ENCODE data around the gene SPOCD1. TPM values are rescaled to one million over a fixed set of nuclear protein-coding genes. Genes with fewer than 3 reads are reported as not detected.

Gene SPOCD1
- total RNA-seq, 4 donors from 2014 or later = 0.22 to 1.6 (median 0.96) TPM; not detected in 1

GRCh38 chr1:31767225-31767624 lies 48.6 kb downstream of the SPOCD1 start:
- 42 to 45% methylated on average over 7 of the region's 7 CpGs for WGBS, 2 donors
- DNase-seq = peak; percentile 68 to 72

GRCh38 chr1:31765516-31765915 lies 50.3 kb downstream of the SPOCD1 start:
- TF ChIP-seq, protein P1, sequence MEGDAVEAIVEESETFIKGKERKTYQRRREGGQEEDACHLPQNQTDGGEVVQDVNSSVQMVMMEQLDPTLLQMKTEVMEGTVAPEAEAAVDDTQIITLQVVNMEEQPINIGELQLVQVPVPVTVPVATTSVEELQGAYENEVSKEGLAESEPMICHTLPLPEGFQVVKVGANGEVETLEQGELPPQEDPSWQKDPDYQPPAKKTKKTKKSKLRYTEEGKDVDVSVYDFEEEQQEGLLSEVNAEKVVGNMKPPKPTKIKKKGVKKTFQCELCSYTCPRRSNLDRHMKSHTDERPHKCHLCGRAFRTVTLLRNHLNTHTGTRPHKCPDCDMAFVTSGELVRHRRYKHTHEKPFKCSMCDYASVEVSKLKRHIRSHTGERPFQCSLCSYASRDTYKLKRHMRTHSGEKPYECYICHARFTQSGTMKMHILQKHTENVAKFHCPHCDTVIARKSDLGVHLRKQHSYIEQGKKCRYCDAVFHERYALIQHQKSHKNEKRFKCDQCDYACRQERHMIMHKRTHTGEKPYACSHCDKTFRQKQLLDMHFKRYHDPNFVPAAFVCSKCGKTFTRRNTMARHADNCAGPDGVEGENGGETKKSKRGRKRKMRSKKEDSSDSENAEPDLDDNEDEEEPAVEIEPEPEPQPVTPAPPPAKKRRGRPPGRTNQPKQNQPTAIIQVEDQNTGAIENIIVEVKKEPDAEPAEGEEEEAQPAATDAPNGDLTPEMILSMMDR (IDR thresholded peaks at IDR 0.05) = no peak
- TF ChIP-seq POLR2A (IDR thresholded peaks at IDR 0.05) = no peak
- WGBS, 2 donors = 89 to 95% methylated on average over 4 to 6 of the region's 6 CpGs
- DNase-seq = no peak
- peaks cover 16 to 54% of the 10 kb centered on the region in 2 donors for H3K4me1 ChIP-seq
- H3K9me3 ChIP-seq = no peaks in the 10 kb centered on the region
- intact Hi-C loops (cut with DNase I) = loop anchor here (10.0 kb wide), 1 partner anchor 199 kb away; no protein-coding TSS in a partner anchor
- H3K4me3 ChIP-seq (replicated peaks in 1 of 3) = no peak overlapping the region
- no peaks in the 10 kb centered on the region for H3K36me3 ChIP-seq
- H3K27ac ChIP-seq = no peak overlapping the region
- H3K27me3 ChIP-seq = no peaks in the 10 kb centered on the region

More at GRCh38 chr1:31767225-31767624, 48.6 kb downstream of the SPOCD1 start:
- no peaks in the 10 kb centered on the region for H3K27me3 ChIP-seq
- H3K4me1 ChIP-seq = peaks cover 17 to 40% of the 10 kb centered on the region in 2 donors
- H3K4me3 ChIP-seq (replicated peaks in 1 of 3) = no peak overlapping the region
- intact Hi-C loops (cut with DNase I) = loop anchor here (10.0 kb wide), 1 partner anchor 198 kb away; no protein-coding TSS in a partner anchor
- TF ChIP-seq, protein P1 (IDR thresholded peaks at IDR 0.05) = no peak
- TF ChIP-seq POLR2A (IDR thresholded peaks at IDR 0.05) = no peak
- no peaks in the 10 kb centered on the region for H3K9me3 ChIP-seq
- H3K27ac ChIP-seq = no peak overlapping the region
- no peaks in the 10 kb centered on the region for H3K36me3 ChIP-seq

DNA sequence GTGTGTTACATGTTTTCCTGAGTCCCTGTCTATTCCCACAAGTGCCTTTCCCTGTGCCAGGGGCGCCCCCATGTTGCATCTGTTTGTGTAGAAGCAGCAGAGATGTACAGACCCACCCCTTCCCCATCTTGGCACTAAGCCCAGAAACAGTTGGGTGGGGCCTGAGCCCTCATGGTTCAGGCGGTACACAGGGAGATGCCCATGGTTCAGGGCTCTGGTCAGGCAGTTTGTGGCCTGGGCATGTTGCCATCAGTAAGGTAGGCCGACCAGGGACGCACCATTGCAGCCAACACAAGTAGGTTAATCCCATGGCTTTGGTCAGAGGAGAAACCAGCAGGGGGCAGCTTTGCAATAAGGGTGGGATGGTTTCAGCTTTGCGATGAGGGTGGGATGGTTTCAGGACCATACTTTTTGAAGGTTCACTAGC lies 50.8 kb downstream of the SPOCD1 start:
- Histone ChIP-seq H3K4me3 (replicated peaks in 1 of 3) (no peak overlapping the region), H3K27me3 (no peaks in the 10 kb centered on the region), H3K36me3 (no peaks in the 10 kb centered on the region), H3K9me3 (no peaks in the 10 kb centered on the region), H3K4me1 (peaks cover 16 to 58% of the 10 kb centered on the region in 2 donors), H3K27ac (no peak overlapping the region)
- TF ChIP-seq, protein P1 (IDR thresholded peaks at IDR 0.05) = no peak
- no peak for TF ChIP-seq POLR2A (IDR thresholded peaks at IDR 0.05)
- 50 to 62% methylated on average over 4 to 5 of the region's 5 CpGs for WGBS, 2 donors
- DNase-seq = peak; percentile 36 to 41
- intact Hi-C loops (cut with DNase I) = loop anchor here (10.0 kb wide), 1 partner anchor 200 kb away; no protein-coding TSS in a partner anchor

DNA sequence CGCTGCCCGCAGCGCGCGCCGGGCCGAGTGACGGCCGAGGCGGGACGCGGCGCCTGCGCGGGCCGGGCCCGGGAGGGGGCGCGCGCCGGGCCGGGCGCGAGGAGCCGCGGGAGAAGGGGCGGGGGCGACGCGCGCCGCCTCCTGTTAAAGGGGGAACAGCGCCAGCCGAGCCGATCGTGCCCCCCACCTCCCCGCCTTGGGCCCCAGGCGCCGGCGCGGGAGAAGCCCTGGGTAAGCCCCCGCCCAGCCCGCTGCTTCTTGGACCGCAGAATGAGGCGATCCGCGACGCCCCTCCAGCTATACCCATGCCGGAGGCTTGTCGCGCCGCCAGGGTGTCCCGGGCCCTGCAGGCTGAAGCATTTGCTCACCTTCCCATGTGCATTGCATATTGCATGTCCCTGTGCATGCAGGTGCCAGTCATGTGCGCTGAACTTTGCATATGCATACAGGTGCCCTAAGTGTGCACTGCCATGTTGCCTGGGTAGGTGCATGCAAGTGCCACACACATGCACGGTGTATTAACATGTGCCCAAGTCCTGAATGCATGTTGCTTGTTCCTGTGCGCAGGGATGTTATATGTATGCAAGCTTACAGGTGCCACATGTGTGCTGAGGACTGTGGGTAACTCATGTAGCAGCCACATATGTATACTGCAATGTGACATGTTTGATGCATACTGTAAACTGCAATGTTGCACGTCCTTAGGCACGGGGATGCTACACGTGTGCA lies 51.3 kb downstream of the SPOCD1 start, which contains the start of gene ADGRB2:
Gene ADGRB2 (minus strand): TSS at position 29 of the 729 bp plus-strand sequence. CDS start 7,119 bp downstream, outside the sequence.
- peak; percentile 29 to 30 for DNase-seq
- H3K4me1 ChIP-seq = peaks cover 16 to 61% of the 10 kb centered on the region in 2 donors
- no peaks in the 10 kb centered on the region for H3K36me3 ChIP-seq
- H3K9me3 ChIP-seq = no peaks in the 10 kb centered on the region
- no peaks in the 10 kb centered on the region for H3K27me3 ChIP-seq
- 7 to 20% methylated on average over 16 to 23 of the region's 59 CpGs for WGBS, 2 donors
- peak within 1 kb of the TSS in 2 of 3 donors; percentile 25 to 41 for H3K4me3 ChIP-seq (replicated peaks in 1 of 3)
- H3K27ac ChIP-seq = no peak within 1 kb of the TSS
- TF ChIP-seq, protein P1 (IDR thresholded peaks at IDR 0.05) = peak in 1 of 6 experiments; percentile 17
- no peak for TF ChIP-seq POLR2A (IDR thresholded peaks at IDR 0.05)
- intact Hi-C loops (cut with DNase I) = loop anchor here (10.0 kb wide), 1 partner anchor 200 kb away; no protein-coding TSS in a partner anchor
